OCI-LY3 (cell line): ENCODE data around the gene DCTPP1.

Experiments used
- H2AFZ ChIP-seq: fragments of 200-600, 300-600 bp; shearing (Covaris generic); 2 replicates; pipeline ENCODE4 v1.6.0; 2014; ENCODE audit warnings: antibody characterized with exemption, low read depth, low read length
- H3K27ac ChIP-seq: fragments of 200-600, 300-600 bp; sonication (generic); 2 replicates; pipeline ENCODE4 v1.5.1; 2014; ENCODE audit warnings: mild to moderate bottlenecking, low read length, moderate library complexity, mixed read lengths
- H3K27me3 ChIP-seq: fragments of 200-600, 300-600 bp; sonication (generic); 2 replicates; pipeline ENCODE4 v1.6.1; 2014; ENCODE audit warnings: low read depth, low read length, mixed read lengths
- H3K36me3 ChIP-seq: fragments of 200-600, 300-600 bp; sonication (generic); replicated peaks from 2 replicates; pipeline ENCODE3; 2014; ENCODE audit warnings: low read depth, low read length, mixed read lengths
- H3K4me1 ChIP-seq: fragments of 300-600, 200-600 bp; sonication (generic); 2 replicates; pipeline ENCODE4 v1.6.1; 2014; ENCODE audit warnings: low read length, mixed read lengths
- H3K4me2 ChIP-seq: fragments of 200-600, 300-600 bp; sonication (generic); 2 replicates; pipeline ENCODE4 v1.6.1; 2014; ENCODE audit warnings: low read length, mixed read lengths
- H3K4me3 ChIP-seq: fragments of 300-600, 200-600 bp; sonication (generic); 2 replicates; pipeline ENCODE4 v1.5.1; 2014; ENCODE audit warnings: antibody characterized with exemption, mild to moderate bottlenecking, low read length, moderate library complexity
- H3K79me2 ChIP-seq: fragments of 300-600, 200-600 bp; shearing (Covaris generic); 2 replicates; pipeline ENCODE4 v1.6.1; 2014; ENCODE audit warnings: mild to moderate bottlenecking, low read length, mixed read lengths
- H3K9ac ChIP-seq: fragments of 300-600, 200-600 bp; shearing (Covaris generic); 2 replicates; pipeline ENCODE4 v1.6.0; 2014; ENCODE audit warnings: mild to moderate bottlenecking, low read length, moderate library complexity
- H3K9me3 ChIP-seq: fragments of 200-600, 300-600 bp; shearing (Covaris generic); 2 replicates; pipeline ENCODE4 v1.6.1; 2014; ENCODE audit warnings: low read length, mixed read lengths; ENCODE audit not compliant: insufficient read depth
- H4K20me1 ChIP-seq: fragments of 200-600, 300-600 bp; sonication (generic); 2 replicates; pipeline ENCODE4 v1.6.1; 2016; ENCODE audit warnings: low read length, mixed read lengths; ENCODE audit not compliant: insufficient read depth
- EZH2phosphoT487 ChIP-seq: fragments of 200-600 bp; shearing (Covaris generic); IDR thresholded peaks from 2 replicates; pipeline ENCODE4 v1.6.1; 2018; ENCODE audit warnings: antibody characterized with exemption, mixed run types, low read depth
- TF ChIP-seq, protein P1 (sequence below): fragments of 200-600, 300-600 bp; sonication (generic); IDR thresholded peaks from 2 replicates; pipeline ENCODE4 v1.5.1; 2014; ENCODE audit warnings: antibody characterized with exemption, low read length, low read depth

DCTPP1 gene

DNA sequence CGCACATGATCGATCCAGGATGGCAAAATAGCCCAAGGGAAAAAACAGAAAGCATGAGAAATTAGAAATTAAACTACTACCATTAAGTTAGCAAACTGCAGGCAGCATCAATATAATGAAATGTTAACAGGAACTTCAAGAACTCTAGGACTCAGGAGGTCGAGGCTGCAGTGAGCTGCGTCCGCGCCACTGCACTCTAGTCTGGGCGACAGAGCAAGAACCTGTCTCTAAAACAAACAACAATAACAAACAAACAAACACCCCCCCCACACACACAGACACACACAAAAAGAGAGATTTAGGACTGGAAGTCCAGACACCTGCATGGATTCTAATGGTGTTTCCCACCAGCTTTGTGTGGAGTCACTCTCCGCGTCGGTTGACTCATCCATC is 16.4 kb upstream of the DCTPP1 start:
- H3K4me3 ChIP-seq, result peak overlapping the region; percentile 89
- H3K4me2 ChIP-seq, result peak overlapping the region; percentile 89
- H3K27me3 ChIP-seq, result no peaks in the 10 kb centered on the region
- peaks cover 18% of the 10 kb centered on the region for H3K79me2 ChIP-seq
- peak overlapping the region; percentile 88 for H2AFZ ChIP-seq
- no peaks in the 10 kb centered on the region for H4K20me1 ChIP-seq
- H3K36me3 ChIP-seq, result peaks cover 22% of the 10 kb centered on the region
- TF ChIP-seq, protein P1, sequence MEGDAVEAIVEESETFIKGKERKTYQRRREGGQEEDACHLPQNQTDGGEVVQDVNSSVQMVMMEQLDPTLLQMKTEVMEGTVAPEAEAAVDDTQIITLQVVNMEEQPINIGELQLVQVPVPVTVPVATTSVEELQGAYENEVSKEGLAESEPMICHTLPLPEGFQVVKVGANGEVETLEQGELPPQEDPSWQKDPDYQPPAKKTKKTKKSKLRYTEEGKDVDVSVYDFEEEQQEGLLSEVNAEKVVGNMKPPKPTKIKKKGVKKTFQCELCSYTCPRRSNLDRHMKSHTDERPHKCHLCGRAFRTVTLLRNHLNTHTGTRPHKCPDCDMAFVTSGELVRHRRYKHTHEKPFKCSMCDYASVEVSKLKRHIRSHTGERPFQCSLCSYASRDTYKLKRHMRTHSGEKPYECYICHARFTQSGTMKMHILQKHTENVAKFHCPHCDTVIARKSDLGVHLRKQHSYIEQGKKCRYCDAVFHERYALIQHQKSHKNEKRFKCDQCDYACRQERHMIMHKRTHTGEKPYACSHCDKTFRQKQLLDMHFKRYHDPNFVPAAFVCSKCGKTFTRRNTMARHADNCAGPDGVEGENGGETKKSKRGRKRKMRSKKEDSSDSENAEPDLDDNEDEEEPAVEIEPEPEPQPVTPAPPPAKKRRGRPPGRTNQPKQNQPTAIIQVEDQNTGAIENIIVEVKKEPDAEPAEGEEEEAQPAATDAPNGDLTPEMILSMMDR, result no peak
- TF ChIP-seq EZH2phosphoT487, result no peak
- peak overlapping the region; percentile 20; the same call in 1 of the 2 replicates for H3K27ac ChIP-seq
- H3K4me1 ChIP-seq, result peaks cover 22% of the 10 kb centered on the region
- H3K9me3 ChIP-seq, result no peaks in the 10 kb centered on the region
- peak overlapping the region; percentile 37; the same call in 1 of the 2 replicates for H3K9ac ChIP-seq

DNA sequence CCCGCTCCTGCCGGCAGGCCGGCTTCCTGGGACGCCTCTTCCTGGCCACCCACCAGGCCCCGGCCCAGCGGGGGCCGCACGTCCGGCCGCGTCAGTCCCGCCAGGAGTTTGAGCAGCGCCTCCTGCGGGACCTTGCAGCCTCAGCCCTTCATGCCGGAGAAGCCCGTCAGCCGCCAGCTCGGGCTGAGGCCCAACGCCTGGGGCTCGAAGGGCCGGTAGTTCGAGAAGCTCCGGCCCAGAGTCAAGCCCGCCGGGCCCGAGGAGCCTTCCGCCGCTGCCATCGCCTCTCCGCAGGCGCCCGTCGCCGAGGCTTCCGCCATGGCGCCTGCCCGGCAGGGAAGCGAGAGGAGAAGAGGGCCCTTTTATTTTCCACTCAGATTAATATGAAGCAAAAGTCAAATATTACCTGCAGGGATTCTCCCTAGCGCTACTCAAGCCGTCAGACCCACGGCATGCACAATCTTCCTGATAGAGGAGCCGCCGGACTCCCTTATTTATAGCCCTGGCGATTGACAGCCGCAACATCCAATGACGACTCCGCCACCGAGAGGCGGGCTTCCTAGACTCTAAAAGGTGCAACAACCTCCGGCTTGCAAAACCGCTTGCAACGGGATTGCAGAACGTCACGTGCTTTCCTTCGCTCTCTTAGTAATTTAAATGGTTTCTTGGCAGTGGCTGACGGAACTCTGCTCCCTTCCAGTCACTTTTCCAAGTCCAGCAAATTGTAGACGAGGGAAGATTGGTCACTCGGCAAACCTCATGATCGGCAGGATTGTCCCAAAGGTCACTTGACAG is 15.8 kb upstream of the DCTPP1 start, which contains the start of gene SEPHS2:
TSS of gene SEPHS2 (minus strand) at position 467 of the 795 bp plus-strand sequence. CDS start at position 320, 147 bp downstream.
- TF ChIP-seq, protein P1, result peak; percentile 46
- no peak for TF ChIP-seq EZH2phosphoT487
- Histone ChIP-seq H3K9ac (peak within 1 kb of the TSS; percentile 83), H4K20me1 (no peaks in the 10 kb centered on the region), H3K79me2 (peaks cover 18% of the 10 kb centered on the region), H2AFZ (peak within 1 kb of the TSS; percentile 88), H3K36me3 (peaks cover 22% of the 10 kb centered on the region), H3K4me2 (peak within 1 kb of the TSS; percentile 89), H3K4me1 (peaks cover 18% of the 10 kb centered on the region), H3K9me3 (no peaks in the 10 kb centered on the region), H3K27ac (peak within 1 kb of the TSS; percentile 68), H3K27me3 (no peaks in the 10 kb centered on the region), H3K4me3 (peak within 1 kb of the TSS; percentile 89)

DNA sequence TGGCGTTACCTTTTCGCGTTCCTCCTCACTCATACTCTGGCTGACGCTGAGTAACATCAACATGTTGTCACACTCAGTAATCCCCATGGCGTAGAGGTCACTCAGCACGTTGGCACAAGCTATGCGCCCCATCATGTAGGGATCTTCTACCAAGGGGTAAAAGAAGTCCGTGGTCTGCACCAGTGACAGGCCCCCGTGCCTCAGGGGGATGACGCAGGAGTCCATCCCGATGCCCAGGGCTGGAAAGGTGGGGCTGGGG is 15.2 kb upstream of the DCTPP1 start:
- no peaks in the 10 kb centered on the region for H3K9me3 ChIP-seq
- H3K27ac ChIP-seq, result peak overlapping the region; percentile 68
- H3K36me3 ChIP-seq, result peaks cover 22% of the 10 kb centered on the region
- H3K4me1 ChIP-seq, result peaks cover 18% of the 10 kb centered on the region
- H3K9ac ChIP-seq, result peak overlapping the region; percentile 83
- peak overlapping the region; percentile 89 for H3K4me2 ChIP-seq
- no peaks in the 10 kb centered on the region for H4K20me1 ChIP-seq
- H3K27me3 ChIP-seq, result no peaks in the 10 kb centered on the region
- peaks cover 18% of the 10 kb centered on the region for H3K79me2 ChIP-seq
- no peak for TF ChIP-seq EZH2phosphoT487
- TF ChIP-seq, protein P1, result no peak
- H3K4me3 ChIP-seq, result peak overlapping the region; percentile 89
- 0 out of 2 replicates have a peak overlapping the region, but pooled peaks have one; percentile 58 for H2AFZ ChIP-seq

DNA sequence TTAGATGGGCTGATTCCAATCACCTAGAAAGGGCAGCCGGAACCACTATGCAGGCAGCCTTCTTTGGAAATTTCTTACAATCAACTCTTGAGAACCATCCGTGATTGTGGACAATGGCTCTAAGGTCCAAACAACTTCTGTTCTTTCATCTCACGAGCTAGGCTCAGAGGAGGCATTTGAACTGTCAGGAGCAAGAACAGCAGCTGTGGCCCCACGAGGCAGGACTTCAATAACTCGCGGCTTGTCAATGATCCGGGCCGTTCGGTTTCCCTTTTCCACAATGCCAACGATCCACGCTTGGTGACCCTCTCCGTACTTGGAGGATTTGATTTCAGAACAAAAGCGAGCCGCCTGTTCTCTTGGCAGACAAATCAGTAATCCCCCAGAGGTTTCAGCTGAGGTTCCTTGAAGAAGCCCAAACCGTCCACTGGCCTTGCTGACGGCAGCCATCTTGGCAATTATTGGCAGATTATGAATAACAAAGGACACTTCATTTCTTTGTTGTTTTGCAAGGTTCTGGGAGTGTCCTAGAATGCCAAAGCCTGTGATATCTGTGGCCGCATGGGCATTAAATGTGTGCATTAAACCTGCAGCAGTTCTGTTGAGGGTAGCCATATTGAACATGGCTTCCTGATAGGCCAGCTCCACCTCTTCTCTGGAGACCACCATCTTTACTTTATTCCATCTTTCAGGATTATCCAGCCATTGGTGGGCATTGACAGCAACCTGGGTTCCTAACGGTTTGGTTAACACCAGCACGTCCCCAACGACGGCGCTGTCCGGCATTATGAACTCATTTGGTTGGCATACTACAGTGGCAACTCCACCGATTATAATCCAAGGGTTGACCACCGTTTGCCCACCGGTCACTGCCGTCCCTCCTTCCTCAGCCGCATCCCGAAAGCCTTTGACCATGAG is 14.7 kb upstream of the DCTPP1 start:
- Histone ChIP-seq H3K4me1 (peaks cover 20% of the 10 kb centered on the region), H3K27me3 (no peaks in the 10 kb centered on the region), H3K9me3 (no peaks in the 10 kb centered on the region), H2AFZ (no peak overlapping the region), H3K79me2 (peaks cover 18% of the 10 kb centered on the region), H3K36me3 (peaks cover 22% of the 10 kb centered on the region), H3K9ac (peak overlapping the region; percentile 83), H4K20me1 (no peaks in the 10 kb centered on the region), H3K4me2 (peak overlapping the region; percentile 89), H3K27ac (no peak overlapping the region), H3K4me3 (peak overlapping the region; percentile 89)
- no peak for TF ChIP-seq EZH2phosphoT487
- TF ChIP-seq, protein P1, result no peak
